GM18907 (cell line): ENCODE data around the gene KLHL10.

Experiments
- ATAC-seq: cut with Tn5 transposase; IDR thresholded peaks from one replicate; pipeline ENCODE4 v1.9.1; 2021; ENCODE audit warnings: mild to moderate bottlenecking, moderate library complexity; ENCODE audit not compliant: unreplicated experiment

KLHL10 gene

DNA sequence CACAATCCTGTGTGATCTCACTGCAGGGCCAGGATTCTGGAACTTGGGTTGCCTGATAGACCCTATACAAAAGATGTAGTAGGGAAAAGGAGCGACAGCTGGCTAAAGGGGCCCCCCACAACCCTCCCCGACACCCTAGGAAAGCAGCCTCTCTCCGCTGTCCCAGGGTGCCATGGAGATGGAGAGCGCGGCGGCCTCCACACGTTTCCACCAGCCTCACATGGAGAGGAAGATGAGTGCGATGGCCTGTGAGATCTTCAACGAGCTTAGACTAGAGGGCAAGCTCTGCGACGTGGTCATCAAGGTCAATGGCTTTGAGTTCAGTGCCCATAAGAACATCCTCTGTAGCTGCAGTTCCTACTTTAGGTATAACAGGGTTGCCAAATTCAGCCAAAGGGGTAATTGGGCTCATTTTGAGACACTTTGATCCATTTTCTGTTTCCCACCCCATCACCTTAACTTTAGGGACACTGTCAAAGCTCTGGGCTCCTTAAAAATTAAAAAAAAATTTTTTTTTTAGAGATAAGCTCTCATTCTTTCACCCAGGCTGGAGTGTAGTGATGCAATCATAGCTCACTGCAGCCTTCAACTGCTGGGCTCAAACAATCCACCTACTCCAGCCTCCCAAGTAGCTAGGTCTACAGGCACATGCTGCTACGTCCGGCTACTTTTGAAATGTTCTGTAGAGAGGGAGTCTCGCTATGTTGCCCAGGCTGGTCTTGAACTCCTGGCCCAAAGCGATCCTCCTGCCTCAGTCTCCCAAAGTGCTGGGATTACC lies at the start of gene KLHL10:
TSS of gene KLHL10 (plus strand) at position 65 of the 778 bp plus-strand sequence. CDS start at position 173, 108 bp downstream.
- no peak for ATAC-seq

DNA sequence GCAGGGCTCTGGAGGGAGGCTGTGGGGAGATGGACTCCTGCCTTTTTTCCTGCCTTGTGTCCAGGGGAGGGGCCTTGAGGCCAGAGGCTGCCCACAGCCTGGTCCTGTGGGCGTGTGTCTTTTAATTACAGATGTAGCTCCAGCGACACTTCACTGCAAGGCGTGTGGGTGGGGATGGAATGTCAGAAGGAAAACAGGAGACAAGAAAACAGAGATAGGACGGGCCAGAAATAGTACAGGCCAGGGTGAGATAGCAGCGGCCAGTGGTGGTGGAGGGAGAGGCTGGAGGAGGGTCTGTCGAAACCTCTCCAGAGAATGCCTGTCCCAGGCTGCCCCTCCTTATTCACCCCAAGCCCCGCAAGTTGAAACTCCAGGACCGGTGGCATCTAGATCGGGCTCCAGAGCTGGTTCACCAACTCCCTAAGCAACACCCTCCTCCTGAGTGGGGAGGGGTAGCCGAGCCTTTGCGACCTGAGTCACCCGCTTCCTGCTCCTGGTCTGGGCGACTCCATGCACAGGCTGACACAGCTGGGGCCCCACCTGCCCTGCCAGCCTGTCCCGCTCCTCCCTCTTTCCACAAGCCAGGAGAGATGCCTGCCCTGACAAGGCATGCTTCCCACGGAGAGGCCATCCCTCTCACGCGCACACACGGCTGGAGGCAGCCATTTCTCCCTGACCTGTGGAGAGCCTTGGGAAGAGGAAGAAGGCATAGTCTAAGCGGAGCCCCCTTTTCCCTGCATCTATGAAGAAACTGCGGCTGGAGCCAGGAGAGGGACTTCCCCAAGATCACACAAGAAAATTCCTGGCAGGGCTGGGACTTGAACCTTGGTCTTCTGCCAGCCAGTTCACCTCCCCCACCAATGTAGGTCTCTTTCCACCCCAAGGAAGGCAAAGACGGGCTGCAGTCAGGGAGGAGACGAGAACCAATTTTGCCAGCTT lies 44.5 kb upstream of the KLHL10 start:
- no peak for ATAC-seq

DNA sequence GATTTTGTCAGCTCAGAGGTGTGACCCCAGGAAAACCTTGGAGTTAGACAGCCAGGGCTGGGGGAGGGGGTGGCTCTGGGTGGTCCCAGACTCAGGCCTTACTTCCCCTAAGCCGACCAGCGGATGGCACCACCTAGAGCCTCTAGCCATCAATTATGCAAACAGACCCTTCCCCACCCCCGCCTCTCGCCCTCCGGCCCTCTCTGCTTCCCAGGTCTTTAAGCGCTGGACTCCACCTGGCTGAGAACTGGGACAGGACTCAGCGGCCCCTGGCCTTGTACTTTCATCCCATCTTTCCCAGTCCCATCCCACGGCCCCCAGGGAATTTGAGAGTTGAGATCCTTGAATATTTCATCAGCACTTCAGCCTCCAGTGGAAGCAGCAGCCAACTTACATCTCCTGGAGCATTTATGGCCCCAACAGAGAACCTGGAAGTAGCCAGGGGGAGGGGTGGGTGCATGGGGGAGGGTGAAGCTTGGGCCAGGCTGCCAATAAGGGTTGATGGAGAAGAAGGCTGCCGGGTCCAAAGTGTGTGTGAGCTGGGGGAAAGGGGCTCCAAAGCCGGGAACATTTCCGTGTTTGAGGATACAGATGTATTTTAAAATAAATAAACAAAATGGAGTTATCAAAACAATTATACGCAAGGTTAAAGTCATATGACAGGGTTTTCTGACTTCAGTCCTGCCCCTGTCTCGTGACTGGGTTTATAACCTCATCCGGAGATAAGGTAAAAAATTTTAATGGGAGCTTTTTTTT lies 43.7 kb upstream of the KLHL10 start:
- ATAC-seq, result no peak

DNA sequence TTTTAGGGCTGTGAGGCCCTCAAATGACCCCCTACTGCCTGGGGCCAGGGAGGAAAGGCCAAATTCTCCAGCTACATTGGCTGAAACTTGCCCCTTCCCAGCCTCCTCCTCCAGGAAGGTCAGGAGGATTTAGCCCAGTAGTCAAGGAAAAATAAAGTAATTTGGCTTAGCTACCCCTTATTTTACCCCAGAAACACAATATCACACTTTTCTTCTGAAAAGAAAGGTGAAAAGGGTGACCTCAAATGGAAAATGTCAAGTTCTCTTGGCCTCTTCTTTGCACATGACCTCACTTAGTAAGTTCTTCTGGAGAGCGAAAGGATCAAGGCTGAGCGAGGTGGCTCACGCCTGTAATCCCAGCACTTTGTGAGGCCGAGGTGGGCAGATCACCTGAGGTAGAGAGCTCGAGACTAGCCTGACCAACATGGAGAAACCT lies 43.1 kb upstream of the KLHL10 start:
- ATAC-seq, result no peak

DNA sequence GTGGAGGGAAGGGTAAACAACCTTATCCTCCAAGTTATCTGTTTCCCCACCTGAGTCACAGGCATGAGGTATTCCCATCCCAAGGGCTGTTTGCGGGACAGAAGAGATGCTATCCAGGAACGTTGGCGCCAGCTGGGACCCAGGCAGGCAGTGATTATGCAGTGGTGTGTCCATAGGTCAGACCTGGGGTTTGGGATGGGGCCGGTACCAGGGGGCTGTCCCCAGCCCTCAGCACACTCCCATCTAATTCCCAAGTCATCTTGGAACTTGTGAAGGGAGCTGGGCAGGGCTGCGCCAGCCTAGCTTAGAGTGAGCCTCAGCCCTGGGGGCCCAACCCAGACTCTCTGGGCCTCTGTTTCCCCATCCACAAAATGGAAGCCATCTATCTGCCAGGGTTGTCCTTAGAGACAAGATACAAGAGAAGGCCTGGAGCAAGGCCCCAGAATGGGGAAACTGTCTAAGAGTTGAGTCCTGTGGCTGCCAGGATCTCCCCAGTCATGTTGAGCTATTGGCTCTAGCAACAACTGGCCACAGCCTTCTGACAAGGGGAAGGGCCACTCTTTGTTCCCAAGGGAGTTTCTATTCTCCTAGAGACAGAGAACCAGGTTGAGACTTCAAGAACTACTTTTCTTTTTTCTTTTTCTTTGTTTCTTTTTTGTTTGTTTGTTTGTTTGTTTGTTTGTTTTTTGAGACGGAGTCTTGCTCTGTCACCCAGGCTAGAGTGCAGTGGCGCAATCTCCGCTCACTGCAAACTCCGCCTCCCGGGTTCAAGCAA lies 41.3 kb upstream of the KLHL10 start:
- ATAC-seq, result no peak

DNA sequence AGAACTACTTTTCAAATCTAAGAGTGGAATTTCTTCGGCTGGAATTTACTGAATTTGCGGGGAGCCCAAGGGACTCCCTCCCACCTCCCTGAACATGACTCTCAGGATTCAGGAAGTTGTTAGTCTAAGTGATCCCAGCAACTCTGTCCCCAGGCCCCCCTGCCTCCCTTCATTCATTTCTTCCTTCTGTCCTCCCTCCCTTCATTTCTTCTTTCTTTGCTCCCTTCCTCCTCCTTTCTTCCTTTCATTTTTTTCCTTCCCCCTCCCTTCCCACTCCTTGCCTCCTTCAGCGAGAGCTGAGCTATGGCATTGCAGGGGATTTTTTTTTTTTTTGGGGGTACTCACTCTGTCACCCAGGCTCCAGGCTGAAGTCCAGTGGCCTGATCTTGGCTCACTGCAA lies 40.2 kb upstream of the KLHL10 start:
- ATAC-seq, result no peak

DNA sequence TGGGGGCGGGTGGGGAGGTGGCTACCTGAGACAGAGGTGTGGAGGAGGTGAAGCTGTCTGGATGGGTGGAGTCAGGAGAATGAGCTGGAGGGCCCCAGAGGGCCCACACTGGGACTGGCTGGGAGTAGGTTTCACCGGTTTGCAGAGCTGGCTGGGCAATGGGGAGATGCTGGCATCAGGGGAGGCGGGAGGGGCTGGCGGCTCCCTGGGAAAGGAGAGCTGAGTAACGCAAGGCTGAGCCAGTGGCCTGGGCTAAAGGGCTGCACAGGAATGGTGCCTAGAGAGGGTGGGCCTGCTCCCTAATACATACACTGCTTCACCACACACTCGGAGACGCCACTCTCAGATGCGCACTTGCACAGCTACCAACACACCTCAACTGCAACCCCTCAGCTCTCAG lies 38.3 kb upstream of the KLHL10 start:
- ATAC-seq, result no peak

DNA sequence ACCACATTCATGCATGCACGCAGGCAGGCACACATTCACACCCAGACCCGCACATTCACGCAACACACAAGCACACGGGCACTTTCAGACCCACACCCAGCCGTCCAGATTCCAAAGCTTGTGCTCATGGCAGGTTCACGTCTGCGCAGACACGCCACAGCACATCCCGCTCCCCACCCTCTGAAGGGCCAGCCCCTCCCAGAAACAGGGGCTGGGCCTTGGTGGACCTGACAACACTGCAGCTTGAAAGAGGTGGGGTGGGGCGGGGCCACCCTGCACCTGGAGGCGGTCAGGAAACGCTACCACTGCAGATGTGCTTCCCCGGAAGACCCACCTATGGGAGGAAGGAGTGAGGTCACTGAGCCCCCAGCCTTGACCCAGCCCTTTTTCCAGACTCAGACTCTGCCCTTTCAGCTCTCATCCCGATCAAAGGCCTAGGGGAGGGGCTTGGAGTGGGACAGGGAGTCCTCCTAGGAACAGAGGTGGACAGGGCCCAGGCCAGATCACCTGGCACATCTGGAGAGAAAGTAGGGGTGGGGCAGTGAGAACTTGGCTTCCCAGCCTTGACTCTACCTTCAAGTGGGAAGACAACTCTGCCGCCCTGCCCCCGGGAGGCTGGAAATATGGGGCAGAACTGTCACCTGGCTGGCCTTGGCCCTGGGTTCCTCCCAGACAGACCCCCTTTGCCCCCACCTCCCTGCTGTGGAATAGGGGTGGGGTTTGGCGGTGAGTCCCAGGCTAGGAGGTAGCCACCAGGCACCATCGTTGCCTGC lies 36.8 kb upstream of the KLHL10 start:
- no peak for ATAC-seq

DNA sequence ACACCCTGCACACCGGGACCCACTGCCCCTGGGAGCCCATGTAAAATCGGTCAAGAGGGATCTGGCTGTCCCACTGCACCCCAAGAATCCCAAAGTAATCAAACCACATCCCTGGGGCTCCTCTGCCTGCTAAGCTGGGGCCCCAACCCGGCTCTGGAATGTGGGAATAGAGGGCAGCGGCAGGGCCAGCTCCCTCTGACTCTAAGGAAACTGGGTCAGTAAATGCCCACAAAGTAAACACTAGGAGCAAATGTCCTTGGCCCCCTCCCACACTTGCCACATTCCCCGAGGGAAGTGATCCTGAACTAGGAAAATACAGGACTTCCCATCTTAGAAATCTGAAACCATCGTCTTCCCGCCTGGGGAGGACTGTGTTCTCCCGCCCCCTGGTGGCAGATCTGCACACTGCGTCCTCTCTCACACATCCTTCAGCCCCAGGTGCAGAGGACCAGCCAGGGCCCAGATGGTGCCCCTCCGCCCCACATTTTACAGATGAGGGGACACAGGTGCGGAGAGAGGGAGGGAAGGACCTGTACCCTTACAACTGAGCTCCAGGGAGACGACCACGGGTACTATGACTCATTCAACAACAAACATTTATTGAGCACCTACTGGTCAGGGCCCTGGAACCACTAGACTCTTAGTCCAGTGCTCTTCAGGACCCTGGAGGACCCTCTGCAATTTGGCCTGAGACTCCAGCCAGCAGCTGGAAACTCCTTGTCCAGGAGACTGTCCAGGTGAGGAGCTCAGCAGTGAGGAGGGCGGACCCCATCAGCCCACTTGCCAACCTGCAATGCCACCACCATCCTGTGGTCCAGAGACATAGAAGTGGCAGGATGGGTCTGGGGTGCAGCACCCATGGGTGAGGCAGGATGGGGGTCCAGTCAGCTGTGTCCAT lies 36.0 kb upstream of the KLHL10 start:
- ATAC-seq, result no peak

DNA sequence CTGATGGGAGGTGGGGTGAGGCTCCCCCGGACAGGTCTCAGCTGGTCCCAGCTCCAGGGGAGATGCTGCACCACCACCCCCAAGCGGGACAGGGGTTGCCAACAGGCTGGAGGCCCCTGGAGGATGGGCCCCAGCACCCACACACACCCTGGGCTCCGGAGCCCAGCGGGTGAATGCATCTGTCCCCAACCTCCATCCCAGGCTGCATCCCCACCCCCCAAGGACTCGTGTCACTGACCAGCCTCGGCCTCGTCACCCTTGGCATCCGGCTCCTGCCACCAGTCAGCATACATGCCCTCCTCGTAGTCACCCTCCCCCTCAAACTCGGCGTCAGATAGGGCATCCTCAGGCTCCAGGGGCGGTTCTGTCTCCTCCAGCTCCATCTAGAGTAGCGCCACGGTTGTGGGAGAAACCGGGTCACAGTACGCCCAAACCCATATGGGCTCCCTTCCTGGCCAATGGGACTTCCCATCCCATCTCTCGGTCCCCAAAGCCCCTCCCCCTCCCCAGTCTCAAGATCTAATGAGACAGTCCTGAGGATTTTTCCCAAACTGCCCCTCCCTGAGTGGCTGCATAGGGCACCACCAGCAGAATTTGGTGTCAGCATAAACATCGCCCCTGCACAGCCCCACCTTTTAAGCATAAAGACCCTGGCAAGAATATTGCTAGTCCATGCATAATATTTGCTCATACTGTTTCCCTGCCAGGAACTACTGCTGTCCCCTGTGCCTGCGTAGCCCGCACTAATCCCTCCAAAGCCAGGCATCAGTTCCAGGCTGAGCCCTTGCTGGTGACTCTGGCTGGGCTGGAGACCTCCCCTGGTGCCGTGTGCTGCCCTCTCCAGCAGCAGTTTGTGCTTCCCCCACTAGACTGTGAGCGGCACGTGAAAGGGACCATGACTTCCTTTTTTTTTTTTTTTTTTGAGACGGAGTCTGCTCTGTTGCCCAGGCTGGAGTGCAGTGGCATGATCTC lies 34.3 kb upstream of the KLHL10 start:
- no peak for ATAC-seq

DNA sequence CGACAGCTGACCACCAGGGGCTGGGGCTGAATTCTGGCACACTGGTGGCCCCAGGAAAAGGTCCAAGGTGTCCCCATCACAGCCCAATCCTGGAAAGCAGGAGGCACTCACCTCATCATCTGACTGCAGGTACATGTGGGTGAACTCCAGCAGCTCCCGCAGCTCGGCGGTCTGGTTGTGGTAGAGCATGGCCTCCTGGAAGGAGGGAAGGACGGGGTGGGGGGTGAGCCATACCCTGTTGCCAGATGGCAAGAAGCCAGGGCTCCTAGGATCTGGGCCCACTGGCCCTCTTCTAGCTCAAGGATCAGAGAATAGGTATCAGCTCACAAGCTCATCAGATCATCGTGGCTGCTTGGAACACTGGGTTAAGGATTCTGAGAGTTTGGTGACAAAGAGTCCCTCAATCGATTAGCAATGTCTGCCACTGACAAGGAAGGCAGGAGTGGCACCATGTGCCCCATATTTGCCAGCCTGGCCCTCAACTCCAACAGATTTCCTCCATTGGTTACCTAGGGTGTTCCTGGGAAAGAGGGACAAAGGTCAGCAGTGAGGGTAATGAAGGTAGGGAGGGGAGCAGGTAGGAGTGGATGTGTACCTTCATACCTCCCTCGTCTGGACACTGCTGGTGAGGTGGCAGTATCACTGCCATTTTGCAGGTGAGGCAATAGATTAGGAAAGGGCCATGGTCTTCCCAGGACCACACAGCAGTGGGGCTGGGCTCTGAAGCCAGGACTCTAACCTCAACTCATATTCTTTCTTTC lies 30.8 kb upstream of the KLHL10 start:
- ATAC-seq, result no peak

DNA sequence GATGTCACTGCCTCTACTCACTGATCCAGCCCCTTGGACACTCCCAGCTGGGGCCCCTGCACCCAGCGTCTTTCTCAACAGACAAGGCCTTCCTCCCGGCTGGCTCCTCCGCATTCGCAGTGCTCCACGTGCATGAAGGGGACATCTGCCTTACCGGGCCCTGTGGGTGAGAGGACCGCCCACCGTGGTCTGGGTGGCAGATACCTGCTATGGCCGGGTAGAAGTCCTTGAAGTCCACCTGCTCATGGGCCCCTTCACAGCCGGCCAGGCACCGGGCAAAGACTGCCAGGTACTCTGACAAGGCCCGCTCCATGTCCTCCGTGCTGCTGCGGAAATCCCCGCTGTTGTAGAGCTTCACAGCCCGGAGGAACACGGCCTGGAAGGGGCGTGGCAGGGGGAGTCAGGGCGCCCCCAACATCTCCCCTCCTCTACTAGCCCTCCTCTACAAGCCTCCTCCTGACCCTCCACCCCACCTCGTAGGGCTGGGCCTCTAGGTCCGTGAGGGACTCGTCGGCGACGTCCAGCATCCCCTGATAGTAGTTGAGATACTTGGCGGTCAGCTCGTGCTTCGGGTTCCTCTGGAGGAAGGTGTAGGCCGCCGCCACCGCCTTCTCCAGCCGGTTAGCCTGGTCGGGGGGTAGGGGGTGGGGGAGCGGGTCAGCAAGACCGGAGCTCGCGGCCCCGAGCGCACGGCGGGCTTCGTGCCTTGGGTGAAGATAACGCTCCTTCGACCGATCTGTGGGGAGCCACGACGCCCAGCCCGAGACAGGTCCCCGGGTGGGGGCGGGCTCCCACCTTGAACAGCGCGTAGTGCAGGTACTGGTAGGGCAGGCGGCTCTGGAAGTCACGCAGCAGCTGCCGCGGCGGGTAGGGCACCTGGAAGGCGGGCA lies 26.7 kb upstream of the KLHL10 start:
- ATAC-seq, result no peak

DNA sequence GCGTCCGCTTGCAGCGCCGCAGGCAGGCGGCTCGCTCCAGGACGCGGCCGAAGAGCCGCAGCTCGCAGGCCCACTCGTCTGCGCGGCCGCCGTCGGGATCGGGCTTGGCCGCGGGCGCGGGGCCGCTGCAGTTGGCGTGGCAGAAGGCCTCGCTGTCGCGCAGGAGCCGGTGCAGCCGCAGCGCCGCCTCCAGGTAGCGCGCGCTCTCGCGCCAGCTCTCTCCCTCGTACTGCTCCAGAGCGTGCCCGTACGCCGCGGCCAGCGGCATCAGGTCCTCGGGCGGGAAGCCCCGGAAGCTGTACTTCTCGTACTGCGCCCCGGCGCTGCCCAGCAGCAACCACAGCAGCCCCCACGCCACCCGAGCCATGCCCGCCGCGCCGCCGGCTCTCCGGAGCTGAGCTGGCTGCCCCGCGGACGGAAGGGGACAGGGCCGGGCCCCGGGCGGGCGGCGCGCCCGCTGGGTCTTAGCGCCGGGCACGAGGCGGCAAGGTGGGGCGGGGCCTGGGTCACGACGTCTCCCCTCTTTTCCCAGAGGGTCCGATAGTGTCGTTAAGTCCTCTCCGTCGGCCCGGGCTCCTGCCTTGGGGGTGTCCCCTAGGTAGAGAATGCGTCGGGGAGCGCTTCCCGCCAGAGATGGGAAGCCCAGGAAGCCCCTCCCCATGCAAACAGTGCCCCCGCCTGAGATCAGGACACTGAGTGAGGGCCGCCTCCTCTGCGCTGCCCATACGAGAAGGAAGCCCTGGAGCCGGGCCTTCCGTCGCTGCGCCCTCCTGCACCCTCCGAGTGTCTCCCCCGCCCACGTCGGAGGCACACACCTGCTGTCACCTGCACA lies 25.9 kb upstream of the KLHL10 start, which contains the start of gene P3H4:
TSS of gene P3H4 (minus strand) at position 401 of the 832 bp plus-strand sequence. CDS start at position 367, 34 bp downstream.
- peak; percentile 71 for ATAC-seq

DNA sequence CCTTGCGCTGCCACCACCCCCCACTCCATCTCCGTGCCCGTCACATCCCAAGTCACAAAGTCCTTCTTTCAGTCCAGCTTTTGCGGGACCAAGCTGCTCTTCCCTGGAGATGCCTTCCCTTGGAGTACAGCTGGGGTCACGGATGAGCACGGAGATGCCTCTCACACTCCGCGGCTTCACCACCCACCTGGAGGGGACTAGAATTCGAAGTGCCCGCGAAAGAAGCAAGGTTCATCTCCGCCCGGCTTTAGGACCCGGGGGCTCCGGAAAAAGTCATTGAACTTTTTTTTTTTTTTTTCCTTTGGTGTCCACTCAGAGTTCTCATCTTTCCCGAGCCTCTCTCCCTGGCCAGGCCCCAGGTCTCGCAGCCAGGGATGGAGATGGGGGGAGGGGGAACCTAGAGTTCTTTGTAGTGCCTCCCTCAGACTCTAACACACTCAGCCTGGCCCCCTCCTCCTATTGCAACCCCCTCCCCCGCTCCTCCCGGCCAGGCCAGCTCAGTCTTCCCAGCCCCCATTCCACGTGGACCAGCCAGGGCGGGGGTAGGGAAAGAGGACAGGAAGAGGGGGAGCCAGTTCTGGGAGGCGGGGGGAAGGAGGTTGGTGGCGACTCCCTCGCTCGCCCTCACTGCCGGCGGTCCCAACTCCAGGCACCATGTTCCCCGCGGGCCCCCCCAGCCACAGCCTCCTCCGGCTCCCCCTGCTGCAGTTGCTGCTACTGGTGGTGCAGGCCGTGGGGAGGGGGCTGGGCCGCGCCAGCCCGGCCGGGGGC lies 25.1 kb upstream of the KLHL10 start, which contains the start of gene FKBP10:
TSS of gene FKBP10 (plus strand) at position 624 of the 771 bp plus-strand sequence. CDS start at position 655, 31 bp downstream.
- ATAC-seq, result no peak
